Activated CD4-positive, alpha-beta T cell treated with anti-CD3 and anti-CD28 coated beads for 36 hours (primary cell): ENCODE results near the gene OCIAD1. TPM values are rescaled to one million over a fixed set of nuclear protein-coding genes. Genes with fewer than 3 reads are reported as not detected.

Source experiments
- ATAC-seq: fragments of 200-7000 bp; cut with Tn5 transposase; one replicate; pipeline ENCODE4 v1.10.0; 2021; ENCODE audit warnings: mild to moderate bottlenecking, moderate library complexity
- CTCF ChIA-PET: fragments of 350-600 bp; sonication (Branson Sonifier 250); formaldehyde crosslinking; loops from one replicate; lab custom pipeline; 2021; ENCODE audit warnings: antibody characterized with exemption; lab: Charles Lee
- POLR2A ChIA-PET: fragments of 350-600 bp; sonication (Branson Sonifier 250); formaldehyde crosslinking; loops from one replicate; lab custom pipeline; 2021; ENCODE audit warnings: antibody characterized with exemption, inconsistent platforms; lab: Charles Lee
- DNase-seq: peaks from one replicate; pipeline ENCODE4 v3.0.0-alpha.2; 2020
- H3K27ac Mint-ChIP-seq: one replicate; pipeline ENCODE4 v1.8.0; 2021; ENCODE audit warnings: mixed read lengths
- H3K27me3 Mint-ChIP-seq: one replicate; pipeline ENCODE4 v1.8.0; 2021; ENCODE audit warnings: mixed read lengths
- H3K36me3 Mint-ChIP-seq: one replicate; pipeline ENCODE4 v1.8.0; 2021; ENCODE audit warnings: low read depth, mixed read lengths
- H3K4me1 Mint-ChIP-seq: one replicate; pipeline ENCODE4 v1.8.0; 2021; ENCODE audit warnings: mixed read lengths
- H3K4me3 Mint-ChIP-seq: one replicate; pipeline ENCODE4 v1.8.0; 2021; ENCODE audit warnings: mild to moderate bottlenecking, moderate library complexity, mixed read lengths
- H3K9me3 Mint-ChIP-seq: one replicate; pipeline ENCODE4 v1.8.0; 2021; ENCODE audit warnings: low read depth, mixed read lengths
- intact Hi-C, 2 experiments: fragments of 100-400 bp; cut with DNase I in 1 of 2; cut with micrococcal nuclease in 1 of 2; formaldehyde crosslinking; loops; one replicate each; pipeline versions ENCODE4 v1.14.2 to v1.15.1; 2022 to 2024; cut with DNase I, micrococcal nuclease
- total RNA-seq, 2 experiments: library from RNA; stranded (reverse); gene quantifications; one replicate each; pipeline ENCODE4 v1.2.3, GENCODE V29; 2021

OCIAD1 gene
- total RNA-seq, 2 experiments from 2014 or later = 113 to 162 TPM

DNA sequence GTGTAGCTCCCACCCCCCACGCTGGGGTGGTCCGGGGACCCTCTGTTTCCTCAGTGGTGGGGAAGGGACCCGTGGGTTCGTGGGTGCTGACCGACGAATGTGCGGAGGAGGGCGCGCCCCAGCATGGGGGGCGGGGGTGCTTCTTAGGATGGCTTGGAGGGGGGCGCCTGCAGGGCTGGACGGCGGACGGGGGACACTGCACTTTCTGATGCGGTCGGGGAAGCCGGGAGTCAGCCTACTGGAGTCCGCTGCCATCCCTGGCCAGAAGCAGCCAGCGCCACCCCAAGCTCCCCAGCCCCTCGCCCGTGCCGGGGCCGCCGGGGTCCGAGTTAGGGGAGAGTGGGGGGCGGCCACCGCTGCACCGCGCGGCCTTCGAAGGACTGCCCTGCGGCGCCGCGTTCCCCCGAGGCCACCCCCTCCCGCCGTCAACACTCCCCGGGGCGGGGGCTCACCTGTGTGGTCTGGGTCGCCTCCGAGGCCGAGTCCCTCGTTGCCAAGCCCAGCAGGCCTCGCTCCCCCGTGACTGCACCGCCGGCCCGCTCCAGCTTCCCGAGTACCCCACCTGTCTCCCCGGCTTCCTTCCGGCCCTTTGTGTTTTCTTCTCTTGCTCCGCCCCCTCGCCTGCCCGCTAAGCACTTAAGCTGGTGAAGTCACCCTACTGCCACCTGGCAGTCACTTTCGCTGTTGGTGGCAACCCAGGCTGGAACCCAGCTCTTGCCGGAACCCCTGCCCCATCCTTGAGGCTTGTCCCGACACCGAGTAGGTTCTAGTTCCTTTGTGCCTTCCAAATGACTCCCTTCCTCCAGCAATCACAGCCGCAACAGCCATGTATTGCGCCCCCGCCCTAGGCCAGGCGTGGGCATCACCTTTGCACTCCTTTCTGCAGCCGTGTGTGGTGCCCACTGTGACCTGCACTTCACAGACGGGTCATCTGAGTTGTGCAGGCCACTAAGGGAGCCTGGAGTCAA is 75.6 kb downstream of the OCIAD1 start, which contains the start of gene OCIAD2:
TSS of gene OCIAD2 (minus strand) at position 569 of the 968 bp plus-strand sequence. CDS start 2,225 bp downstream, outside the sequence.
- H3K4me1 Mint-ChIP-seq = peaks cover 48% of the 10 kb centered on the region
- POLR2A ChIA-PET = interaction anchor here (0.9 kb wide), 1 partner anchor 126 kb away, joined by 4 read pairs; no protein-coding TSS in a partner anchor
- CTCF ChIA-PET = interaction anchor here (0.7 to 1.7 kb wide), 8 partner anchors 8 to 386 kb away, joined by 3 to 5 read pairs (median 4); no protein-coding TSS in a partner anchor
- H3K36me3 Mint-ChIP-seq = peaks cover 20% of the 10 kb centered on the region
- H3K9me3 Mint-ChIP-seq = no peaks in the 10 kb centered on the region
- H3K4me3 Mint-ChIP-seq = peak within 1 kb of the TSS; percentile 85
- DNase-seq (peak; percentile 90), ATAC-seq (peak; percentile 65)
- H3K27ac Mint-ChIP-seq = peak within 1 kb of the TSS; percentile 93
- intact Hi-C loops = loop anchor here (1.0 to 10.0 kb wide), 8 partner anchors 54 to 564 kb away; partner anchors contain the start of genes FRYL (in 2 of the 2), SLAIN2 (in 2 of the 2) and OCIAD1 (in 1 of the 2)
- no peaks in the 10 kb centered on the region for H3K27me3 Mint-ChIP-seq

- H3K9me3 Mint-ChIP-seq = no peaks in the 10 kb centered on the region
- peak overlapping the region; percentile 12 for H3K4me3 Mint-ChIP-seq
- intact Hi-C loops = loop anchor here (2.0 to 10.0 kb wide), 9 partner anchors 55 to 637 kb away; partner anchors contain the start of gene SLAIN2 (in 2 of the 2)
- H3K36me3 Mint-ChIP-seq = peaks cover 12% of the 10 kb centered on the region
- peak overlapping the region; percentile 42 for H3K27ac Mint-ChIP-seq
- no peaks in the 10 kb centered on the region for H3K27me3 Mint-ChIP-seq
- no peak for DNase-seq
- ATAC-seq = no peak
- peaks cover 40% of the 10 kb centered on the region for H3K4me1 Mint-ChIP-seq
- CTCF ChIA-PET = interaction anchor here (0.7 to 1.7 kb wide), 3 partner anchors 10 to 68 kb away, joined by 3 to 5 read pairs (median 4); no protein-coding TSS in a partner anchor
- POLR2A ChIA-PET = no interaction called here
These were observed 77.0 kb downstream of the OCIAD1 start for GRCh38 chr4:48907706-48908477.

- peak overlapping the region; percentile 42 for H3K27ac Mint-ChIP-seq
- intact Hi-C loops = loop anchor here (1.0 to 10.0 kb wide), 10 partner anchors 54 to 638 kb away; partner anchors contain the start of gene SLAIN2 (in 2 of the 2)
- DNase-seq = no peak
- no peaks in the 10 kb centered on the region for H3K9me3 Mint-ChIP-seq
- ATAC-seq = no peak
- H3K4me1 Mint-ChIP-seq = peaks cover 40% of the 10 kb centered on the region
- ChIA-PET CTCF (interaction anchor here (0.9 kb wide), 1 partner anchor 52 kb away, joined by 4 read pairs; no protein-coding TSS in a partner anchor), POLR2A (no interaction called here)
- peak overlapping the region; percentile 12 for H3K4me3 Mint-ChIP-seq
- H3K36me3 Mint-ChIP-seq = peaks cover 10% of the 10 kb centered on the region
- no peaks in the 10 kb centered on the region for H3K27me3 Mint-ChIP-seq
These were observed 77.8 kb downstream of the OCIAD1 start for GRCh38 chr4:48908687-48909086.

GRCh38 chr4:48909697-48910096 is 78.8 kb downstream of the OCIAD1 start:
- ChIA-PET POLR2A (interaction anchor here (0.5 to 1.0 kb wide), 2 partner anchors 11 to 740 kb away, joined by 4 to 9 read pairs; no protein-coding TSS in a partner anchor), CTCF (interaction anchor here (0.5 to 1.0 kb wide), 3 partner anchors 11 to 274 kb away, joined by 3 to 4 read pairs (median 3); no protein-coding TSS in a partner anchor)
- Mint-ChIP-seq H3K27ac (no peak overlapping the region), H3K27me3 (no peaks in the 10 kb centered on the region), H3K36me3 (peaks cover 6% of the 10 kb centered on the region), H3K9me3 (no peaks in the 10 kb centered on the region), H3K4me1 (peaks cover 40% of the 10 kb centered on the region), H3K4me3 (no peak overlapping the region)
- ATAC-seq = peak; percentile 96
- DNase-seq = peak; percentile 87
- intact Hi-C loops = loop anchor here (1.0 to 10.0 kb wide), 11 partner anchors 35 to 639 kb away; partner anchors contain the start of gene SLAIN2 (in 2 of the 2)

GRCh38 chr4:48910511-48910910 is 79.6 kb downstream of the OCIAD1 start:
- CTCF ChIA-PET = no interaction called here

More at GRCh38 chr4:48910511-48910910, 79.6 kb downstream of the OCIAD1 start:
- Mint-ChIP-seq H3K9me3 (no peaks in the 10 kb centered on the region), H3K27ac (no peak overlapping the region), H3K4me3 (no peak overlapping the region), H3K4me1 (peaks cover 31% of the 10 kb centered on the region), H3K36me3 (peaks cover 3% of the 10 kb centered on the region), H3K27me3 (no peaks in the 10 kb centered on the region)
- POLR2A ChIA-PET = no interaction called here
- DNase-seq = no peak
- no peak for ATAC-seq
- intact Hi-C loops = loop anchor here in 1 of 2 experiments (2.0 kb wide), 1 partner anchor 34 kb away; no protein-coding TSS in a partner anchor

Other genes starting within 250 kb of the OCIAD1 start
- 10 to 100 TPM; 67.9 to 69.8 TPM for gene FRYL, start 50.8 kb upstream of the OCIAD1 start, total RNA-seq
- gene OCIAD2, start 75.7 kb downstream of the OCIAD1 start, total RNA-seq = 10 to 100 TPM; 83.6 to 97.4 TPM
- gene CWH43, start 155.2 kb downstream of the OCIAD1 start, total RNA-seq = not detected